ENCODE measurements around the gene SNAPC5. TPM values are rescaled to one million over a fixed set of nuclear protein-coding genes. Genes with fewer than 3 reads are reported as not detected.
A peak's percentile ranks its signal among the peaks of the same experiment; 100 is the strongest.

The SNAPC5 gene
- total RNA-seq = 10 to 100 TPM; 33.9 to 66.9 (median 44.1) TPM

GRCh38 chr15:66497502-66498455, at the start of gene SNAPC5:
Gene SNAPC5, minus strand, starts transcription at chr15:66497762. Its CDS starts 31 bp downstream, at chr15:66497731.
- no peaks in the 10 kb centered on the region for H3K27me3 ChIP-seq
- H3K9me3 ChIP-seq = no peaks in the 10 kb centered on the region
- peak within 1 kb of the TSS; percentile 82 to 87 for H3K4me3 ChIP-seq
- WGBS, 2 donors (ENCODE audit: low coverage in 1 of 2) = 12 to 32% methylated on average over 8 to 20 of the region's 43 CpGs
- H3K36me3 ChIP-seq = peaks cover 3 to 80% of the 10 kb centered on the region in 2 donors
- H3K4me1 ChIP-seq = peaks cover 4 to 52% (median 13%) of the 10 kb centered on the region in 3 donors
- peak; percentile 92 to 99 (median 98) for TF ChIP-seq CTCF (IDR thresholded peaks at IDR 0.05)
- peak; percentile 64 for TF ChIP-seq POLR2A (IDR thresholded peaks at IDR 0.05)
- TF ChIP-seq EP300 (IDR thresholded peaks at IDR 0.05) = no peak
- peak; percentile 96 for TF ChIP-seq POLR2AphosphoS5 (IDR thresholded peaks at IDR 0.05)
- peak within 1 kb of the TSS; percentile 60 to 89 (median 88) for H3K27ac ChIP-seq
- peak; percentile 96 for ATAC-seq

- 83% methylated on average over 1 of the region's 1 CpG; no CpG with 5 or more reads in 1 of the 2 donors for WGBS, 2 donors (ENCODE audit: low coverage in 1 of 2)
- TF ChIP-seq POLR2A (IDR thresholded peaks at IDR 0.05) (no peak), CTCF (IDR thresholded peaks at IDR 0.05) (no peak), EP300 (IDR thresholded peaks at IDR 0.05) (no peak), POLR2AphosphoS5 (IDR thresholded peaks at IDR 0.05) (no peak)
- no peak for ATAC-seq
Measured at GRCh38 chr15:66545255-66545654, 47.7 kb upstream of the SNAPC5 start.

DNA sequence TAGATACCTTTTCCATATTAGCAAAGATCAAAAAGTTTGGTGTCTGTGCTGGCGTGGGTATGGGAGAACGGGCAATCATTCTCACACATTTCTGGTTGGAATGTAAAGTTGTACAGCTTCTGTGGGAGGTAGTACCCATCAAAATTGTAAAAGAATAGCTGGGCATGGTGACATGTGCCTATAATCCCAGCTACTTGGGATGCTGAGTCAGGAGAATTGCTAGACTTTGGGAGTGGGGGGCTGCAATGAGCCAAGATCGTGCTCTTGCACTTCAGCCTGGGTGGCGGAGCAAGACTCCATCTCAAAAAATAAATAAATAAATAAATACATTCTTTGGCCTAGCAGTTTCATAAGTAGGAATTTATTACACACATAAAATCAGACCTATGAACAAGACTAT, 45.3 kb upstream of the SNAPC5 start:
- Histone ChIP-seq H3K36me3 (peaks cover 0 to 43% of the 10 kb centered on the region in 2 donors), H3K27me3 (no peaks in the 10 kb centered on the region), H3K4me1 (no peaks in the 10 kb centered on the region), H3K4me3 (no peak overlapping the region), H3K27ac (no peak overlapping the region), H3K9me3 (no peaks in the 10 kb centered on the region)
- whole genome bisulfite sequencing, 2 donors (ENCODE audit: low coverage in 1 of 2) = 94 to 100% methylated on average over 2 to 4 of the region's 4 CpGs
- TF ChIP-seq CTCF (IDR thresholded peaks at IDR 0.05) (no peak), POLR2AphosphoS5 (IDR thresholded peaks at IDR 0.05) (no peak), EP300 (IDR thresholded peaks at IDR 0.05) (no peak), POLR2A (IDR thresholded peaks at IDR 0.05) (no peak)
- no peak for ATAC-seq

More at GRCh38 chr15:66545255-66545654, 47.7 kb upstream of the SNAPC5 start:
- H3K9me3 ChIP-seq = no peaks in the 10 kb centered on the region
- no peaks in the 10 kb centered on the region for H3K27me3 ChIP-seq
- H3K36me3 ChIP-seq = peaks cover 0 to 27% of the 10 kb centered on the region in 2 donors
- H3K27ac ChIP-seq = no peak overlapping the region
- no peak overlapping the region for H3K4me3 ChIP-seq
- no peaks in the 10 kb centered on the region for H3K4me1 ChIP-seq

- 87 to 90% methylated on average over 2 to 4 of the region's 9 CpGs for WGBS, 2 donors (ENCODE audit: low coverage in 1 of 2)
- Histone ChIP-seq H3K27ac (no peak overlapping the region), H3K4me1 (no peaks in the 10 kb centered on the region), H3K4me3 (no peak overlapping the region), H3K9me3 (no peaks in the 10 kb centered on the region), H3K27me3 (no peaks in the 10 kb centered on the region), H3K36me3 (peaks cover 0 to 41% of the 10 kb centered on the region in 2 donors)
- no peak for TF ChIP-seq CTCF (IDR thresholded peaks at IDR 0.05)
- no peak for TF ChIP-seq POLR2AphosphoS5 (IDR thresholded peaks at IDR 0.05)
- no peak for TF ChIP-seq POLR2A (IDR thresholded peaks at IDR 0.05)
- TF ChIP-seq EP300 (IDR thresholded peaks at IDR 0.05) = no peak
- no peak for ATAC-seq
Measured at GRCh38 chr15:66535056-66535455, 37.5 kb upstream of the SNAPC5 start.

Measured in gastroesophageal sphincter (tissue), 4 donors.